Prostate gland (tissue), 2 donors: ENCODE data around the gene USP40.

Experiments used
- POLR2A ChIP-seq: fragments of 450-650 bp; IDR thresholded peaks from one replicate; pipeline ENCODE4 v1.6.1; 2016; ENCODE audit warnings: antibody characterized with exemption, mild to moderate bottlenecking
- TF ChIP-seq, protein P1 (sequence below), 4 experiments: fragments of 200-600 bp in 2 of 4; fragments of 450-650 bp in 2 of 4; sonication (generic) in 2 of 4; IDR thresholded peaks; 1 replicate in 3 of 4; 2 replicates in 1 of 4; pipeline ENCODE4 v1.5.1; 2016 to 2019; ENCODE audit warnings: antibody characterized with exemption in 4 of 4, mild to moderate bottlenecking in 2 of 4, moderate library complexity in 2 of 4

DNA sequence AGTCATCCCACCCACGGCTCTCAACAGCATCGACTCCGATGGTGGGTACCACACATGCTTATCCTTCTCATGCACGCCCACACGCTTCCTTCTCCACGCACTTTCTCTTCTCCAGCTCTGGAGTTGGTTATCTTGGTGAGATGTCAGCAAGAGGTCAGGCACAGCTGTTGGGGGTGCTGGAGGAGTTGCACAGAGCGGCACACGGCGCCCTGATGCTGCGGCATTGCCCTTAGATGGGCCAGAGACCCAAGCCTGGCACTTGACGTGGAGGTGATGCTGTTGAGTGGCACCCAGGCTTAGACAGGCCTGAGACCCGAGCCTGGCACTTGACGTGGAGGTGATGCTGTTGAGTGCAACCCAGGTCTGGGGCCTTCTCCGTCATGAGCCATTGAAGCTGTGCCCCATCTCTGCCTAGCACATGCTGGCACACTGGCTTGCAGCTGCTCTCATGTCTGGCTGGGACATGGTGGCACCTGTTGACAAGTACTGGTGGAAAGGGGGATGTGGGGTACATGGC is 129.1 kb downstream of the USP40 start:
- TF ChIP-seq POLR2A, result no peak
- TF ChIP-seq, protein P1, sequence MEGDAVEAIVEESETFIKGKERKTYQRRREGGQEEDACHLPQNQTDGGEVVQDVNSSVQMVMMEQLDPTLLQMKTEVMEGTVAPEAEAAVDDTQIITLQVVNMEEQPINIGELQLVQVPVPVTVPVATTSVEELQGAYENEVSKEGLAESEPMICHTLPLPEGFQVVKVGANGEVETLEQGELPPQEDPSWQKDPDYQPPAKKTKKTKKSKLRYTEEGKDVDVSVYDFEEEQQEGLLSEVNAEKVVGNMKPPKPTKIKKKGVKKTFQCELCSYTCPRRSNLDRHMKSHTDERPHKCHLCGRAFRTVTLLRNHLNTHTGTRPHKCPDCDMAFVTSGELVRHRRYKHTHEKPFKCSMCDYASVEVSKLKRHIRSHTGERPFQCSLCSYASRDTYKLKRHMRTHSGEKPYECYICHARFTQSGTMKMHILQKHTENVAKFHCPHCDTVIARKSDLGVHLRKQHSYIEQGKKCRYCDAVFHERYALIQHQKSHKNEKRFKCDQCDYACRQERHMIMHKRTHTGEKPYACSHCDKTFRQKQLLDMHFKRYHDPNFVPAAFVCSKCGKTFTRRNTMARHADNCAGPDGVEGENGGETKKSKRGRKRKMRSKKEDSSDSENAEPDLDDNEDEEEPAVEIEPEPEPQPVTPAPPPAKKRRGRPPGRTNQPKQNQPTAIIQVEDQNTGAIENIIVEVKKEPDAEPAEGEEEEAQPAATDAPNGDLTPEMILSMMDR (IDR thresholded peaks at IDR 0.05), result no peak
